Measurements from ENCODE around the gene CRYBG3.

- no peak for TF ChIP-seq CTCF (IDR thresholded peaks at IDR 0.05; ENCODE audit: borderline replicate concordance, extremely low read depth, low read length, poor library complexity, severe bottlenecking)
- no peak for TF ChIP-seq EZH2 (IDR thresholded peaks at IDR 0.05; ENCODE audit: borderline replicate concordance, low read depth, low read length, severe bottlenecking)
Measured at GRCh38 chr3:97863031-97863430, 41.2 kb downstream of the CRYBG3 start.
